KMS-11 (cell line): ENCODE measurements around the gene ZKSCAN1.
"Not testable (repeated sequence)": the region's sequence is repeated elsewhere in the genome, so short reads cannot be mapped to it uniquely, and the experiment has no call there.

Experiments
- H2AFZ ChIP-seq: fragments of 200-600 bp; sonication (generic); 2 replicates; pipeline ENCODE4 v1.6.1; 2016; ENCODE audit warnings: antibody characterized with exemption, mixed run types, low read depth
- H3K27ac ChIP-seq: fragments of 200-600 bp; sonication (generic); 2 replicates; pipeline ENCODE4 v1.6.1; 2016; ENCODE audit warnings: mild to moderate bottlenecking, mixed run types
- H3K27me3 ChIP-seq: fragments of 200-600 bp; sonication (generic); 2 replicates; pipeline ENCODE4 v1.6.1; 2017; ENCODE audit warnings: mild to moderate bottlenecking, low read depth, mixed run types, moderate library complexity; ENCODE audit not compliant: insufficient read depth
- H3K36me3 ChIP-seq: fragments of 200-600 bp; sonication (generic); 2 replicates; pipeline ENCODE4 v1.6.1; 2017; ENCODE audit warnings: mild to moderate bottlenecking, mixed run types; ENCODE audit not compliant: insufficient read depth
- H3K4me1 ChIP-seq: fragments of 200-600 bp; sonication (generic); 2 replicates; pipeline ENCODE4 v1.6.1; 2016; ENCODE audit warnings: mild to moderate bottlenecking, low read depth, mixed run types; ENCODE audit not compliant: poor library complexity, severe bottlenecking
- H3K4me2 ChIP-seq: fragments of 200-600 bp; sonication (generic); 2 replicates; pipeline ENCODE4 v1.7.0; 2016; ENCODE audit warnings: mild to moderate bottlenecking, mixed run types
- H3K4me3 ChIP-seq: fragments of 200-600 bp; sonication (generic); IDR thresholded peaks from 2 replicates; pipeline ENCODE4 v1.6.1; 2017; ENCODE audit warnings: low read depth, low read length, mixed read lengths; ENCODE audit not compliant: insufficient read depth
- H3K79me2 ChIP-seq: fragments of 200-600 bp; sonication (generic); 2 replicates; pipeline ENCODE4 v1.6.1; 2016; ENCODE audit warnings: low read depth, mixed run types; ENCODE audit not compliant: insufficient read depth
- H3K9ac ChIP-seq: fragments of 200-600 bp; sonication (generic); 2 replicates; pipeline ENCODE4 v1.6.1; 2016; ENCODE audit warnings: mild to moderate bottlenecking, mixed run types
- H4K20me1 ChIP-seq: fragments of 200-600 bp; sonication (generic); 2 replicates; pipeline ENCODE4 v1.6.1; 2016; ENCODE audit warnings: mild to moderate bottlenecking, mixed run types; ENCODE audit not compliant: insufficient read depth
- TF ChIP-seq, protein P1 (sequence below): fragments of 200-600 bp; sonication (generic); conservative IDR thresholded peaks from 2 replicates; pipeline ENCODE4 v1.6.1; 2017; ENCODE audit warnings: low read depth, mild to moderate bottlenecking, antibody characterized with exemption, low read length, moderate library complexity, mixed read lengths

ZKSCAN1 gene

GRCh38 chr7:99974681-99975080 is 40.7 kb upstream of the ZKSCAN1 start:
- no peaks in the 10 kb centered on the region for H3K36me3 ChIP-seq

GRCh38 chr7:99975782-99976521 is 39.4 kb upstream of the ZKSCAN1 start, which contains the start of gene AZGP1:
AZGP1 (minus strand) TSS chr7:99976031; CDS start chr7:99976020, 11 bp downstream.
- TF ChIP-seq, protein P1, sequence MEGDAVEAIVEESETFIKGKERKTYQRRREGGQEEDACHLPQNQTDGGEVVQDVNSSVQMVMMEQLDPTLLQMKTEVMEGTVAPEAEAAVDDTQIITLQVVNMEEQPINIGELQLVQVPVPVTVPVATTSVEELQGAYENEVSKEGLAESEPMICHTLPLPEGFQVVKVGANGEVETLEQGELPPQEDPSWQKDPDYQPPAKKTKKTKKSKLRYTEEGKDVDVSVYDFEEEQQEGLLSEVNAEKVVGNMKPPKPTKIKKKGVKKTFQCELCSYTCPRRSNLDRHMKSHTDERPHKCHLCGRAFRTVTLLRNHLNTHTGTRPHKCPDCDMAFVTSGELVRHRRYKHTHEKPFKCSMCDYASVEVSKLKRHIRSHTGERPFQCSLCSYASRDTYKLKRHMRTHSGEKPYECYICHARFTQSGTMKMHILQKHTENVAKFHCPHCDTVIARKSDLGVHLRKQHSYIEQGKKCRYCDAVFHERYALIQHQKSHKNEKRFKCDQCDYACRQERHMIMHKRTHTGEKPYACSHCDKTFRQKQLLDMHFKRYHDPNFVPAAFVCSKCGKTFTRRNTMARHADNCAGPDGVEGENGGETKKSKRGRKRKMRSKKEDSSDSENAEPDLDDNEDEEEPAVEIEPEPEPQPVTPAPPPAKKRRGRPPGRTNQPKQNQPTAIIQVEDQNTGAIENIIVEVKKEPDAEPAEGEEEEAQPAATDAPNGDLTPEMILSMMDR, result no peak
- H3K9ac ChIP-seq, result no peak within 1 kb of the TSS
- no peaks in the 10 kb centered on the region for H3K36me3 ChIP-seq
- no peak within 1 kb of the TSS for H2AFZ ChIP-seq
- H3K4me1 ChIP-seq, result no peaks in the 10 kb centered on the region
- H3K27me3 ChIP-seq, result no peaks in the 10 kb centered on the region; the same call in 1 of the 2 replicates
- no peak within 1 kb of the TSS for H3K4me2 ChIP-seq
- H4K20me1 ChIP-seq, result no peaks in the 10 kb centered on the region
- H3K79me2 ChIP-seq, result no peaks in the 10 kb centered on the region
- no peak within 1 kb of the TSS for H3K27ac ChIP-seq
- H3K4me3 ChIP-seq, result no peak within 1 kb of the TSS

More at GRCh38 chr7:99974681-99975080, 40.7 kb upstream of the ZKSCAN1 start:
- Histone ChIP-seq H3K4me2 (no peak overlapping the region), H3K27ac (no peak overlapping the region), H3K79me2 (no peaks in the 10 kb centered on the region), H3K9ac (no peak overlapping the region), H2AFZ (no peak overlapping the region), H3K4me1 (no peaks in the 10 kb centered on the region), H3K4me3 (no peak overlapping the region), H4K20me1 (no peaks in the 10 kb centered on the region), H3K27me3 (no peaks in the 10 kb centered on the region)
- TF ChIP-seq, protein P1, result no peak

DNA sequence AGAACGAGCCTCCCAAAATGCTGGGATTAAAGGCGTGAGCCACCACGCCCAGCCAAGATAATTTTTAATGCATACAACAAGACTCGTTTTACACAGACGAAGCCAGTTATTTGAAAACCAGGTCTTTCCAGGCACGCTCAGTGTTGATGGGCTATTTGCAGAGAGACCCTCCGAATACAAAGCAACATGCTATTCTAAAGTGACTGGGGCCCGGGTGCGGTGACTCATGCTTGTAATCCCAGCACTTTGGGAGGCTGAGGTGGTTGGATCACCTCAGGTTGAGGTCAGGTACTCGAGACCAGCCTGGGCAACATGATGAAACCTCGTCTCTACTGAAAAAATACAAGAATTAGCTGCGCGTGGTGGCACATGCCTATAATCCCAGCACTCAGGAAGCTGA is 38.8 kb upstream of the ZKSCAN1 start:
- Histone ChIP-seq H3K9ac (no peak overlapping the region), H2AFZ (no peak overlapping the region), H3K4me3 (no peak overlapping the region), H3K27me3 (no peaks in the 10 kb centered on the region; the same call in 1 of the 2 replicates), H3K79me2 (no peaks in the 10 kb centered on the region), H3K4me2 (no peak overlapping the region), H3K27ac (no peak overlapping the region), H3K36me3 (no peaks in the 10 kb centered on the region), H3K4me1 (no peaks in the 10 kb centered on the region), H4K20me1 (no peaks in the 10 kb centered on the region)
- TF ChIP-seq, protein P1, result no peak

DNA sequence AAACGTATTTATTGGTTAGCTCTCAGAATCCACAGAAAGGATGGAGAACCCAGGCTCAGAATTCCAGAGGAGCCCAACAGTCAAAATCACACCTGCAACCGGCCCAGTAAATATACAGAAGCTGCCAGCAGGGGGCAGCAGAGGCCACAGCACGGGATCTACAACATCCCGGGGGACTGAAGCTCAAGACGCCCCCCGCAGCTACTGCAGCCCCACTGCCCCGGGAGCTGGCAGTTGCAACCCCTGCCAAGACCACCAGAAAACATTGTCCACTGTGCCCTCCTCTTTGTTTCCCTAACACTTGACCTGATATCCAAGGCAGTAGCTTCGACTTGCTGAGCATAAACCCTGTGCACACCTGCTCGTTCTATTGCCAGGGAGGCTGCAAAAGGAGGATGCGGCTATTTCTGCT is 35.6 kb upstream of the ZKSCAN1 start:
- not testable (repeated sequence) for H3K4me2 ChIP-seq, H3K4me1 ChIP-seq, H3K36me3 ChIP-seq, H3K4me3 ChIP-seq, H4K20me1 ChIP-seq, H3K27me3 ChIP-seq, H3K27ac ChIP-seq, H3K9ac ChIP-seq, H3K79me2 ChIP-seq
- H2AFZ ChIP-seq, result peak overlapping the region; percentile 11; the same call in 1 of the 2 replicates
- TF ChIP-seq, protein P1, result peak; percentile 92

DNA sequence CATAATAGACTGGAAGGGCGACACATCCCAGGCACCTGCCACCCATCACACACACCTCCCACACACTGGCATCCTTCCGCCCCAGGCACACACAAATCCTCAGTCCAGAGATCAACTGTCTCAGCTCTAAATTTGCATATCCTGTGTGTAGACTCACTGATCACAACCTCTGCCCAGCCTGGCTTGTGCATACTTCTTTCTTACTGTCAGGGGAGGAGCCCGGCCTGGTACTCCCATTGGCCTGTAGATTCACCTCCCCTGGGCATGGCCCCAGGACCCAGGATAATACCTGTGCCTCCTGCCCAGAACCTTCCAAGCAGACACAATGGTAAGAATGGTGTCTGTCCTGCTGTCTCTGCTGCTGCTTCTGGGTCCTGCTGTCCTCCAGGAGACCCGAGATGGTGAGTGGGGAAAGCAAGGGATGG is 34.9 kb upstream of the ZKSCAN1 start:
- not testable (repeated sequence) for H3K4me1 ChIP-seq, H3K36me3 ChIP-seq, H3K27me3 ChIP-seq, H3K79me2 ChIP-seq, H3K27ac ChIP-seq, H3K4me3 ChIP-seq, H2AFZ ChIP-seq, H3K4me2 ChIP-seq, H4K20me1 ChIP-seq, H3K9ac ChIP-seq

GRCh38 chr7:99981066-99981465 is 34.3 kb upstream of the ZKSCAN1 start:
- H2AFZ ChIP-seq, H3K4me1 ChIP-seq, H3K36me3 ChIP-seq, H3K4me2 ChIP-seq, H3K9ac ChIP-seq, H3K4me3 ChIP-seq, H3K79me2 ChIP-seq, H3K27ac ChIP-seq, H4K20me1 ChIP-seq, H3K27me3 ChIP-seq: not testable (repeated sequence)
